Cardiac muscle cell (in vitro differentiated cells and primary cell): ENCODE measurements around the gene ERFE. TPM values are rescaled to one million over a fixed set of nuclear protein-coding genes. Genes with fewer than 3 reads are reported as not detected.
"Not testable (repeated sequence)": the region's sequence is repeated elsewhere in the genome, so short reads cannot be mapped to it uniquely, and the experiment has no call there.

Source experiments
- DNase-seq, 2 donors: peaks; one replicate each; pipeline versions ENCODE4 v3.0.0 to v3.0.0-alpha.2; 2010 to 2017; ENCODE audit warnings: low read depth in 1 of 2, low spot score in 1 of 2
- H3K27ac ChIP-seq: fragments of 200-600 bp; sonication (generic); 2 replicates; pipeline ENCODE4 v1.5.1; 2016
- H3K27me3 ChIP-seq: fragments of 200-600 bp; sonication (generic); 2 replicates; pipeline ENCODE4 v1.6.0; 2016; ENCODE audit warnings: control low read depth
- H3K36me3 ChIP-seq: fragments of 200-600 bp; sonication (generic); 2 replicates; pipeline ENCODE4 v1.5.1; 2016; ENCODE audit warnings: control low read depth
- H3K4me1 ChIP-seq: fragments of 200-600 bp; sonication (generic); 2 replicates; pipeline ENCODE4 v1.8.1; 2017; ENCODE audit warnings: low read depth, mild to moderate bottlenecking, mixed run types
- H3K4me3 ChIP-seq: fragments of 200-600 bp; sonication (generic); 2 replicates; pipeline ENCODE4 v1.5.1; 2016; ENCODE audit warnings: mild to moderate bottlenecking
- H3K9me3 ChIP-seq: fragments of 200-600 bp; sonication (generic); 2 replicates; pipeline ENCODE4 v1.5.1; 2017; ENCODE audit warnings: low read depth, mild to moderate bottlenecking, control low read depth
- CTCF ChIP-seq: IDR thresholded peaks from 2 replicates; pipeline ENCODE4 v1.5.1; 2012; ENCODE audit warnings: low read depth, mild to moderate bottlenecking, low read length
- polyA plus RNA-seq: library from polyadenylated mRNA; unstranded; fragments of >200 nt; fragmentation: Nextera tagmentation; extraction: Ambion mirVana; gene quantifications from 2 replicates; pipeline ENCODE4 v1.2.1, GENCODE V29; 2016
- total RNA-seq: library from RNA; depleted of rRNA; stranded (reverse); fragments of >200 nt; gene quantifications from 2 replicates; pipeline ENCODE4 v1.2.3, GENCODE V29; 2016

Gene ERFE
- total RNA-seq (1.5 TPM in 1 of 2 replicates, not detected in the other), polyA plus RNA-seq (0.60 and 2.0 TPM in 2 replicates)

DNA sequence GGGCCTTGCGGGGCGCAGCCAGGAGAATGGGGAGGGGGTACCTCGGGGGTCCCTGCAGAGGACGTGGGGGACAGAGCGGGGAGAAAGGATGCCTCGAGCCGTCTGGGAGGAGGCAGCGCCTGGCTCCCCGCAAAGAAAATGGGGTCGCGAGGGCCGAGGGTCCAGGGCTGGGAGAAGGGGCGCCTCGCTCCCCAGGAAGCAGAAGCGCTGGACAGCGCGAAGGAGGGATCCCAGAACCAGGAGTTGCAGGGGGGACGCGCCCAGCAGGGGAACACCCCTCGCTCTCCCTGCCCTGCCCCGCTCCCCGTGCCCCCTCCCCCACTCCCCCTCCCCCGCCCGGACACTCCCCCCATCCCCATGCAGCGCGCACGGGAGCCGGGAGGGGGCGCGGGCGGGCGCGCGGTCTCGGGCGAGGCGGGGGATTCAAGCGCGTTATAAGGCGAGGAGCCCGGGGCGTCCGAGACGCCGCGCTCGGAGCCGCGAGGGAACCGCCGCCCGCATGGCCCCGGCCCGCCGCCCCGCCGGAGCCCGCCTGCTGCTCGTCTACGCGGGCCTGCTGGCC lies at the start of gene ERFE:
Gene ERFE, plus strand, starts transcription at position 462 of the 562 bp plus-strand sequence. Its CDS starts 38 bp downstream, at position 500.
- H3K4me3 ChIP-seq: peak within 1 kb of the TSS; percentile 20
- H3K9me3 ChIP-seq: no peaks in the 10 kb centered on the region
- peaks cover 68% of the 10 kb centered on the region for H3K27me3 ChIP-seq
- DNase-seq: peak; percentile 53 to 70
- no peaks in the 10 kb centered on the region for H3K36me3 ChIP-seq
- H3K4me1 ChIP-seq: no peaks in the 10 kb centered on the region
- no peak within 1 kb of the TSS for H3K27ac ChIP-seq
- TF ChIP-seq CTCF: peak; percentile 36

DNA sequence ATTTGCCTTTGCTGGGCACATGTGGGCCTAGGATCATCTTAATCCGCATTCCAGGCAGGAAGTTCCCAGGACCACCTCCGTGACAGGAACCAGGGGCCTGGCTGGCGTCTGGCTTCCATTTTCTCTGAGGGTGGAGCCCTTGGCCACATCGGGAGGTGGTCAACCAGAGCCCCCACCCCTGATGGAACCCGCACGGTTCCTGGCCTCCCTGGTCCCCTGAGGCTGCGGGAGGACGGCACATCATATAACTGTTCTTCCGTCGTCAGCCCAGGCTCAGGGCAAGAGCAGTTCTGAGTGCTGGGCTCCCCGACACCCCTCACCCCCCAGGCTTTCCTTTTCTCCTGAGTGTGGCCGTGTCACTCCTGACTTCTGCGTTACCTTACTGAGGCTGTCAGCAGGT lies 45.2 kb upstream of the ERFE start:
- no peak for DNase-seq
- Histone ChIP-seq H3K36me3 (no peaks in the 10 kb centered on the region), H3K4me3 (no peak overlapping the region), H3K4me1 (peaks cover 10% of the 10 kb centered on the region), H3K27me3 (peaks cover 6% of the 10 kb centered on the region), H3K27ac (no peak overlapping the region), H3K9me3 (no peaks in the 10 kb centered on the region)
- no peak for TF ChIP-seq CTCF

- peaks cover 6% of the 10 kb centered on the region for H3K27me3 ChIP-seq
- H3K4me3 ChIP-seq: no peak overlapping the region
- no peak overlapping the region for H3K27ac ChIP-seq
- H3K9me3 ChIP-seq: no peaks in the 10 kb centered on the region
- H3K4me1 ChIP-seq: peaks cover 2% of the 10 kb centered on the region
- DNase-seq: no peak
- no peak for TF ChIP-seq CTCF
- H3K36me3 ChIP-seq: no peaks in the 10 kb centered on the region
Measured at GRCh38 chr2:238114331-238114841, 44.4 kb upstream of the ERFE start.

DNA sequence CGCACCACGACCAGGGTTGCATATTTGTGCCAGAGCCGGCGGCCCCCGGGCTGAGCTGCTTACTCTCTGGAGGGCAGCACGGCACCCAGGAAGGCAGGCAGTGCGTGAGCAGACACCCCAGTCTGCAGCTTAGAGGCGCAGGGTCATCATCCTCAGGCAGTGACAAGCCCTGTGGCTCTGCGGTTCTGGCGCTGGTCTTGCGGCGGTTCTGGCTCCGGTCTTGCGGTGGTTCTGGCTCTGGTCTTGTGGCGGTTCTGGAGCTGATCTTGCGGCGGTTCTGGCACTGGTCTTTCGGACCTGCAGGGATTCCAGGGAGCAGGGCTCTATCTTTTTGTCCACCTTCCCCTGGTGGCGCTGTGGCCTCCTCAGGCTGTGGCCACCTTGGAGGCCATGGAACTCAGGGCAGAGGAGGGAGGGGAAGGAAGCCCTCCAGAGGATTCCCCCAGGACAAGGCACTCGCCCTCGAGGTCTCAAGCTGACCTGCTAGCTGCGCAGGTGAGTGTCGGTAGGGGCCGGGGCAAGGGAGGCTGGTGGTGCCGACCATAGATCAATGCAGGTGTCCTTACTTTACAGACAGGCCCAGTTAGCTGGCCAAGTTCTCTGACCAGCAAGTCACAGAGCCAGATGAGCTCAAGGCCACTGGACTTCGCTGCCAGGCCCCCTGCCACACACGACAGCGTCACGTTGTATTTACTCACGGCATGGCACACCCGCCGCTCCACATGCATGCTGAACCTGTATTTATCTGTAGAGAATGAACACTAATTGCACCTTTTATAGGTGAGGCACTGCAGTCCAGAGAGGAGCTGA lies 43.7 kb upstream of the ERFE start:
- DNase-seq: no peak
- Histone ChIP-seq H3K27ac (no peak overlapping the region), H3K27me3 (peaks cover 6% of the 10 kb centered on the region), H3K4me1 (no peaks in the 10 kb centered on the region), H3K36me3 (no peaks in the 10 kb centered on the region), H3K9me3 (no peaks in the 10 kb centered on the region), H3K4me3 (no peak overlapping the region)
- TF ChIP-seq CTCF: no peak

DNA sequence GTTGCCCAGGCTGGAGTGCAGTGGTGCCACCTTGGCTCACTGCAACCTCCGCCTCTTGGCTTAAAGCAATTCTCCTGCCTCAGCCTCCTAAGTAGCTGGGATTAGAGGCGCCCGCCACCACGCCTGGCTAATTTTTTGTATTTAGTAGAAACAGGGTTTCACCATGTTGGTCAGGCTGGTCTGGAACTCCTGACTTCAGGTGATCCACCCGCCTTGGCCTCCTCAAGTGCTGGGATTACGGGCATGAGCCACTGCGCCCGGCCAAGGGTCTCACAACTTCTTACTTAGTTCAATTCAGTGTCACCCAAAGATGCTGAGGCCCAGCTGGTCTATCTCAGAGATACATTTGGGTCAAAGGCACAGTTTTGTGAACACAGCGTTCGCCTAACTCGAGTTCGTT lies 43.1 kb upstream of the ERFE start:
- H3K4me1 ChIP-seq, H3K27ac ChIP-seq, H3K4me3 ChIP-seq, H3K9me3 ChIP-seq, H3K27me3 ChIP-seq, DNase-seq, H3K36me3 ChIP-seq: not testable (repeated sequence)
